Thyroid gland (tissue), 4 donors: ENCODE data around the gene CLIC5. TPM values are rescaled to one million over a fixed set of nuclear protein-coding genes. Genes with fewer than 3 reads are reported as not detected.

Experiments used
- DNase-seq, 2 donors: peaks; one replicate each; pipeline ENCODE4 v3.0.0-alpha.2; 2019
- H3K27ac ChIP-seq, 3 donors: fragments of 200-600 bp; sonication (generic); 1 replicate in 2 of 3; 2 replicates in 1 of 3; pipeline ENCODE4 v1.5.1; 2016 to 2019; ENCODE audit warnings: mild to moderate bottlenecking in 1 of 3, moderate library complexity in 1 of 3
- H3K27me3 ChIP-seq: fragments of 200-600 bp; sonication (generic); one replicate; pipeline ENCODE4 v1.5.1; 2019
- H3K36me3 ChIP-seq, 2 donors: fragments of 200-600 bp; sonication (generic); one replicate each; pipeline ENCODE4 v1.5.1; 2016 to 2019
- H3K4me1 ChIP-seq, 2 donors: fragments of 200-600 bp; sonication (generic); one replicate each; pipeline ENCODE4 v1.5.1; 2017 to 2019
- H3K4me3 ChIP-seq, 3 donors: fragments of 200-600 bp; sonication (generic); replicated peaks in 1 of 3; 1 replicate in 2 of 3; 2 replicates in 1 of 3; pipeline ENCODE4 v1.5.1; 2016; ENCODE audit warnings: mild to moderate bottlenecking in 1 of 3
- H3K9me3 ChIP-seq: fragments of 200-600 bp; sonication (generic); one replicate; pipeline ENCODE4 v1.5.1; 2017
- POLR2A ChIP-seq, 2 donors: fragments of 450-650 bp; IDR thresholded peaks; one replicate each; pipeline ENCODE4 v1.6.1; 2017; ENCODE audit warnings: antibody characterized with exemption in 2 of 2, mild to moderate bottlenecking in 2 of 2, moderate library complexity in 1 of 2
- WGBS, 2 donors: methylation state at CpG; one replicate each; pipeline ENCODE4 v1.1.5; 2017; 5-methylcytosine and 5-hydroxymethylcytosine counted together
- intact Hi-C: fragments of 100-400 bp; cut with DNase I; formaldehyde crosslinking; loops from one replicate; pipeline ENCODE4 v1.15.1; 2023
- total RNA-seq, 4 donors: library from RNA; depleted of rRNA; stranded (reverse); fragments of >200 nt; gene quantifications; one replicate each; pipeline ENCODE4 v1.2.3, GENCODE V29; 2016
- TF ChIP-seq, protein P1 (sequence below), 6 experiments: fragments of 200-600 bp in 3 of 6; fragments of 450-650 bp in 3 of 6; sonication (generic) in 3 of 6; IDR thresholded peaks; one replicate each; pipeline ENCODE4 v1.5.1; 2016 to 2019; ENCODE audit warnings: antibody characterized with exemption in 6 of 6, mild to moderate bottlenecking in 2 of 6, inconsistent platforms in 1 of 6, moderate library complexity in 1 of 6

Gene CLIC5
- total RNA-seq, 4 donors from 2014 or later: 10.5 to 15.5 (median 11.7) TPM

DNA sequence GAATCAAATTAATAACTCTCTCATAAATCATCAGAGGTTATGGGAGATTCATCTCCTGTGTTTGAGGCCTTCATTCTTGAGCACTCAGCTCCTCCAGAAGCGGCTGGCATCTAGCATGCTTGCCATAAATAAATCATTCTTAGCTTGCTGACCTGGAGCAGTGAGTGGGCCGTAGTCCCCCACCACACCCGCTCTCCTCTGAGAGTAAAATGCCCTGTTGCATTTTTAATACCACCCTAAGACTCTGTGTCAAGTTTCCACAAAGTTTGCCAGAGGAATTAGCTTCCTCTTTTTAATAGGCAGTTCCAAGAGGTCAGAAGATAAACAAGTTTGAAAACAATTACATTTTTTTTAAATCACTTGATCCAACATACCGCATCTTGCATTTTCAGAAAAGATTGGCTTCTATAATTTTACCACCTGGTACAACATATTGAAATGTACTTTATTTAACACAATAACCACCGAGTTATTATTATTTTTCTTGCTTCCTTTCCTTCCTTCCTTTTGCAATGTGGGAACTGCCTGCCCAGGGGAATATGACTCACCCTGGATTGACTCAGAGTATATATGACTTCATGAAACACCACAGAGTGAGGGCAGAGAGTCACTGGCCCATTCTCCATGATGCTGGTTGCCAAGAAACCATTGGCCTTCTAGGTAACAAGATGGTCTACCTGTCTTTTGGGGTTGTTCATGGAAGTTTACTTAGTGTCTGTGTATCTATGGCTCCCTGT is 29.4 kb upstream of the CLIC5 start:
- intact Hi-C loops: no loop called here
- DNase-seq: no peak
- TF ChIP-seq POLR2A (IDR thresholded peaks at IDR 0.05): no peak
- TF ChIP-seq, protein P1, sequence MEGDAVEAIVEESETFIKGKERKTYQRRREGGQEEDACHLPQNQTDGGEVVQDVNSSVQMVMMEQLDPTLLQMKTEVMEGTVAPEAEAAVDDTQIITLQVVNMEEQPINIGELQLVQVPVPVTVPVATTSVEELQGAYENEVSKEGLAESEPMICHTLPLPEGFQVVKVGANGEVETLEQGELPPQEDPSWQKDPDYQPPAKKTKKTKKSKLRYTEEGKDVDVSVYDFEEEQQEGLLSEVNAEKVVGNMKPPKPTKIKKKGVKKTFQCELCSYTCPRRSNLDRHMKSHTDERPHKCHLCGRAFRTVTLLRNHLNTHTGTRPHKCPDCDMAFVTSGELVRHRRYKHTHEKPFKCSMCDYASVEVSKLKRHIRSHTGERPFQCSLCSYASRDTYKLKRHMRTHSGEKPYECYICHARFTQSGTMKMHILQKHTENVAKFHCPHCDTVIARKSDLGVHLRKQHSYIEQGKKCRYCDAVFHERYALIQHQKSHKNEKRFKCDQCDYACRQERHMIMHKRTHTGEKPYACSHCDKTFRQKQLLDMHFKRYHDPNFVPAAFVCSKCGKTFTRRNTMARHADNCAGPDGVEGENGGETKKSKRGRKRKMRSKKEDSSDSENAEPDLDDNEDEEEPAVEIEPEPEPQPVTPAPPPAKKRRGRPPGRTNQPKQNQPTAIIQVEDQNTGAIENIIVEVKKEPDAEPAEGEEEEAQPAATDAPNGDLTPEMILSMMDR (IDR thresholded peaks at IDR 0.05): no peak
- H3K36me3 ChIP-seq: no peaks in the 10 kb centered on the region
- no peaks in the 10 kb centered on the region for H3K27me3 ChIP-seq
- H3K9me3 ChIP-seq: no peaks in the 10 kb centered on the region
- peaks cover 0 to 3% of the 10 kb centered on the region in 2 donors for H3K4me1 ChIP-seq
- H3K4me3 ChIP-seq: no peak overlapping the region
- peak overlapping the region in 2 of 3 donors; percentile 8 to 37 for H3K27ac ChIP-seq
- 65 to 72% methylated on average over 5 of the region's 5 CpGs for WGBS, 2 donors

DNA sequence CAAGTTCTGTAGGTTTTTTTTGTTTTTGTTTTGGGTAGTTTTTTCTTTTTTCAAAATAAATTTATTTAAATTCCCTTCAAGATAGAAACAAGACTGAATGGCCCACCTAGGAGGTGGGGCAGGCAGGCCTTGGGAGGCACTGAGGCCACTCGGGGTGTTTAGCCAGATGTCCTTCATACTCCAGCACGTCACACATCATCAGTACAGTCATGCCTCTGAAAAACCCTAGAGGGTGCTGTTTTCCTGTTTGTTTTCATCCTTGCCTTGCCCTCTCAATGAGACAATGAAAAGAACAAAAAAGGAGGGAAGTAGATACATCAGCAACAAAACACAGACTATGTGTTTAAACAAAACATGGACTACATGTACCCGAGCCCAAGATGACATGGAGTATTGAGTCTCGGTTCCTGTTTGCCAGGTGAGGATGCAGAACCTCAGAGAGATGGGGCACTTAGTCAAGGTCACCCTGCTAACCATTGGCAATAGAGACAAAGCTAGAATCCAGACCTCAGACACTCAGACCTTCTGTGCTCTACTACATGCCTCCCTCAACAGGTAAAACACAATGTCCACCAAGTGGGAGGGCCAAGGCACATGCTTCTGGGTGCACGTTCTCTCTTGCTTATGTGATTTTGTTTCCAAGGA is 26.8 kb upstream of the CLIC5 start:
- TF ChIP-seq POLR2A (IDR thresholded peaks at IDR 0.05): no peak
- TF ChIP-seq, protein P1 (IDR thresholded peaks at IDR 0.05): peak in 5 of 6 experiments; percentile 14 to 58 (median 55)
- H3K9me3 ChIP-seq: no peaks in the 10 kb centered on the region
- no peaks in the 10 kb centered on the region for H3K27me3 ChIP-seq
- 59 to 61% methylated on average over 5 of the region's 5 CpGs for WGBS, 2 donors
- intact Hi-C loops: no loop called here
- peaks cover 0 to 3% of the 10 kb centered on the region in 2 donors for H3K4me1 ChIP-seq
- H3K36me3 ChIP-seq: no peaks in the 10 kb centered on the region
- DNase-seq: no peak
- H3K27ac ChIP-seq: no peak overlapping the region
- no peak overlapping the region for H3K4me3 ChIP-seq

DNA sequence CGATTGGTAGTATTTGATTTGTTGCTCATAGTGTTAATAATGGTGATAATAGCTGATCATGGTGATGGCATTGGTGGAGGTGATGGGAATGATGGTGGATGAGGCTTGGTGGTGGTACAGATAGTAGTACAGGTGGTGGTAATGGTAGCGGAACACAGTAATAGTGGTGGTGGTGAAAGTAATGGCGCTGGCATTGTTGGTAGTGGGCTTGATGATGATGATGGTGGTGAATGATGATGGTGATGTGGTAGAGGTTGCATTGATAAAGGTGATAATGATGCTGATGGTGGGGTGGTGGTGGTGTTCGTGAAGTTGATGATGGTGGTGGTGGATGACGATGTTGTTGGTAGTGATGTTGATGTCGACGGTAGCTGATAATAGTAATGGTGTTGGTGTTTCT is 24.6 kb upstream of the CLIC5 start:
- Histone ChIP-seq H3K27ac (no peak overlapping the region), H3K36me3 (no peaks in the 10 kb centered on the region), H3K4me3 (no peak overlapping the region), H3K27me3 (no peaks in the 10 kb centered on the region), H3K4me1 (peaks cover 0 to 3% of the 10 kb centered on the region in 2 donors), H3K9me3 (no peaks in the 10 kb centered on the region)
- no peak for TF ChIP-seq POLR2A (IDR thresholded peaks at IDR 0.05)
- TF ChIP-seq, protein P1 (IDR thresholded peaks at IDR 0.05): no peak
- no peak for DNase-seq
- WGBS, 2 donors: 96 to 97% methylated on average over 7 of the region's 7 CpGs
- intact Hi-C loops: no loop called here

DNA sequence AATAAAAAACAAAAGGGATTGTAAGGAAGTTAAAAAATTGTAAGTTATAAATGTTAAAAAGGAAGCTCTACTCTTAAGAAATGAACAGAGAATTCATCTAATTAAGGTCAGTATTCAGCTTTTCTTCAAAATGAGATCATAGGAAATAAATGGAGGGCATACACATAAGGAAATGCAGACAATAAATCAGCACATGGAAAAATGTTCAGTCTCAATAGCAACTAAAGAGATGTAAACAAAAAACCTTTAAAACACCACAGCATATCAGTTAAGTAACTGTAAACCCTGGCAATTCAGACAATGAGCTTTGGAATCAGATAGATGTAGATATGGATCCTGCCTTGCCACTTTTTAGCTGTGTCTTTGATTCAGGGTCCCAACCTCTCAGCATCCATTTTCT is 24.0 kb upstream of the CLIC5 start:
- TF ChIP-seq, protein P1 (IDR thresholded peaks at IDR 0.05): no peak
- no peak for DNase-seq
- Histone ChIP-seq H3K27me3 (no peaks in the 10 kb centered on the region), H3K9me3 (no peaks in the 10 kb centered on the region), H3K4me3 (no peak overlapping the region), H3K27ac (no peak overlapping the region), H3K4me1 (peaks cover 0 to 3% of the 10 kb centered on the region in 2 donors), H3K36me3 (no peaks in the 10 kb centered on the region)
- intact Hi-C loops: no loop called here

DNA sequence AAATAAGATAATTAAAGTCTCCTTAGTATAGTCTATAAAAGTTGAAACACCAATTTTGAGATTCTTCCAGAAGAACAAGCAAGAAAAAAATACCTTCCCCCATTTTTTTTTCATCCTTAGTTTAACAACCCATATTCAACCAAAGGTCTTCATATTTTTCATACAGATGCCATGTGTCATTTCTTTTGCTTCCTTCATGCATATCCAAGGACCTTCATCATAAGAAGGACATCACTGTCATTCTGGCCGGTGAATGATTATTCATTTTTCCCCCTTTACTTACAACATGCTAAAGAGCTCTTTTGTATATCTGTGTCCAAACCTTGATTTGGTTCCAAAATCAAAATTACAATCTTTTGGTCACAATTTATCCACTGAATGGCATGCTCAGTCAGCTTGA is 21.3 kb upstream of the CLIC5 start:
- Histone ChIP-seq H3K27ac (no peak overlapping the region), H3K9me3 (no peaks in the 10 kb centered on the region), H3K36me3 (no peaks in the 10 kb centered on the region), H3K4me1 (no peaks in the 10 kb centered on the region), H3K27me3 (no peaks in the 10 kb centered on the region), H3K4me3 (no peak overlapping the region)
- TF ChIP-seq, protein P1 (IDR thresholded peaks at IDR 0.05): no peak
- no peak for TF ChIP-seq POLR2A (IDR thresholded peaks at IDR 0.05)
- 91 to 100% methylated on average over 1 of the region's 1 CpG for WGBS, 2 donors
- intact Hi-C loops: no loop called here
- DNase-seq: no peak
